OCI-M2 (cell line): ENCODE measurements around the gene NUP93.
"Not testable (repeated sequence)": the region's sequence is repeated elsewhere in the genome, so short reads cannot be mapped to it uniquely, and the experiment has no call there.

ENCODE experiments used
- DNase-seq: peaks from one replicate; lab custom pipeline; 2025; ENCODE audit not compliant: unreplicated experiment; lab: John Stamatoyannopoulos, UW

The NUP93 gene

DNA sequence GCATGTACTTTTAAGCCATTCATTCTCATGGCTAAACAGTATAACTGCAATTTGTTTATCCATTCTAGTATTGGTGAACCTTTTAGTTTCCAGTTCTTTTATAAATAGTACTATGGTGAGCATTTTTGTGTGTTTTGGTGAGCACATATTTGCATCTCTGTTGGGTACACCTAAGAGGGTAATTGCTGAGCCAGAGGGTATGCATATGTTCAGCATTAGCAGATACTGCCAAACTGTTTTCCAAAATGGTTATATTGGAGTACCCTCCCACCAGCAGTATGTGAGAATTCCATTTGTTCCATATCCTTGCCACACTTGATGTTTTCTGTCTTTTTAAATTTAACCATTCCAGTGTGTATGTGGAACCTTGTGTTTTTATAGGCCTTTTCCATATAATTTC is 81.0 kb downstream of the NUP93 start:
- no peak for DNase-seq

DNA sequence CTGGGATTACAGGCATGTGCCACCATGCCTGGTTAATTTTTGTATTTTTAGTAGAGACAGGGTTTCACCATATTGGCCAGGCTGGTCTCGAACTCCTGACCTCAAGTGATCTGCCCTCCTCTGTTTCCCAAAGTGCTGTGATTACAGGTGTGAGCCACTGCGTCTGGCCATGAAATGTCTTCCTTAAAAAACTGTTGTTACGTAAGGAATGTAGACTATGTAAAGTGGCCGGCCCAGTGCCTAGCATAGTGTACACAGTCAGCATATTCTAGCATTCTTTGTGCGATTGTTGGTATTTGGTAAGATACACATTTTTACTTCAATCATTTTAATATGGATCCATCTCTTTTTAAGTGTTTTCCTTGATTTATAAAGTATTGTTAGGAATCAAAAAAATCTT is 81.7 kb downstream of the NUP93 start:
- DNase-seq: not testable (repeated sequence)

DNA sequence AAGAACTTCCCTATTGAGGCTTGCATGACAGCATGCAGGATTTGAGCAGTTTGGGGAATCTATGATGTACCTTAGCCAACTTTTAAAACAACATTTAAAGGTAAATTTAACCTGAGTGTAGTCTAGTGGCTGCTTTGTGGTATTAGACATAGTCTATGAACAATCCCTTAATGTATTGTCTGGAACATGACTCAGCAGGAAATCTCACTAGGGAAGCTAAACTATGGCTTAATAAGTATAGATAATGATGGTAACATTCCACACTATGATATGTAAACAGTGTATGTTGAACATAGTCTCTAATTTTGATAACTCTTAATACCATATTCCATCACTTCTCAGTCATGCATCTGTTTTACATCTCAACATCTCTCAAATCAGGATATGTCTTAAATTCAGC is 83.0 kb downstream of the NUP93 start:
- no peak for DNase-seq

DNA sequence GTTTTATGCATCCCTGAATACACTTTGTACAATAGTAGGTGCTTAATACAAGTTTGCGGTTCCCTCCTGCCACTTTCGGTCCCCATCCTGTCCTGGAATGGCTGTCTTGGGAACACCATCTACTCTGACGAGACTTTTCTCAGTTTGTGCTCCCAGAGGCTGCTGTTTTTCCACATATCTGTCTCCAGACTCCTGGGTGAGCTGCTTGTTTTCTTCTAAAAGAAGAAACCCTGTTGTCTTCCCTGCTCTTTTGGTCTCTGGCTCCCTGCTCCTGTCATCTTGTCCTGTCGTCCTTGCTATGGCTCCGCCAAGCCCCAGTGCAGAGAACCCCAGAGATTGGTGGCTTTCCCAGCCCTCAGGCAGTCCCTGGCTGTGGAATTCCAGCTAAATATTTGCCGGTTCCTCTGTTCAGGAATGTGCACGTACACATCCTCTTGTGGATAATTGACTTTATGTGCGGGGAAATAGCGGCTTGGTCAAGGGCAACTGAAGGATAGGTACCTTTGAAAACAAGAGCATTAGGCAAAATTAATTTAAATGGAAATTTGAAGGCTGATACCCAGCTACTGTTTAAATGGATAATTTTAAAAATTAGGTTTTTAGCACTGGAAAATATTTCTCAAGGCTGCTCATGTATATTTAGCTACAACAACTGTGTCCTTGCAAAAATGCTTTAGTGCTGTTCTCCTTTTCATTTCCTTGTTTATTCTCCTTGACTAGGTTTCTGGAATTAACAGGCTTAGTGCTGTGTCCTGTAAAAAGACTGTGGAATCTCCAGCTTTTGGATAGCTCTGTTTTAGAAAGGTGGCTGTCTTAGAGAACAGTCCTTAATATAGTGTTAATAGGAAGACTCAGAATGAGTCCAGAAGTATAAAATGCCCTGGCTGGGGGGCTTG is 84.9 kb downstream of the NUP93 start:
- no peak for DNase-seq

DNA sequence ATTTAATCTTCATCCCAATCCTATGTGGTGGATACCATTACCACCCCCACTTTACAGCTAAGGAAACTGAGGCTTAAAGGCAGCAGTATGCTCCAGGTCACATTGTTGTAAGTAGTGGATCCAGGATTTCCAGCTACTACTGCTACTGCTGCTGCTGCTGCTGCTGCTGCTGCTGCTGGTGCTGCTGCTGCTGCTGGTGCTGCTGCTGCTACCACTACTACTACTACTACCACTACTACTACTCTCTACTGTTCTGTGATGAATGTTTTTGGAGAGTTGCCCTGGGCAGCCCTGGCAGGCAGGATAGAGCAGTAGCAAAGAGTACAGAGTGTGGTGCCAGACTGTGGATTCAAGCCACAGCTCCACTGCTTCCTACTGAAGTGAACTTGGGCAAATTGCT is 85.8 kb downstream of the NUP93 start:
- no peak for DNase-seq

DNA sequence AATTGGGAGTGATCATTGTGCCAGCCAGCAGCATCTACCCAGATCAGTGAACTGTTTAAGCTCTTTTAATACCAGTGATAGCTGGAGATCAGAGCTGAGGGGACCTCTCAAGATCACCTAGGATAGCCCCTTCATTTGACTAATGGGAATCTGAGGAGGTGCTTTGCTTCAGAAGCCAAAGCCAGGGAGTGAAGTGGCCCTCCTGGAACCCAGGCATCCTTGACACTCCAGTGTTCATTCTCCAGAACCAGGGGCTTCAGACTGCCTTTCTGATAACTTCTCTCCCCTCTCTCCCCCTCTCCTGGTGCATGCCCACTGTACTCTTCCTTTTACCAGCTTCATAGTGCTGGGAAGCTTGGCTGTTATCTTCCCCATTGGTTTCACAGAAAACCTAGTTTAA is 87.1 kb downstream of the NUP93 start:
- no peak for DNase-seq

DNA sequence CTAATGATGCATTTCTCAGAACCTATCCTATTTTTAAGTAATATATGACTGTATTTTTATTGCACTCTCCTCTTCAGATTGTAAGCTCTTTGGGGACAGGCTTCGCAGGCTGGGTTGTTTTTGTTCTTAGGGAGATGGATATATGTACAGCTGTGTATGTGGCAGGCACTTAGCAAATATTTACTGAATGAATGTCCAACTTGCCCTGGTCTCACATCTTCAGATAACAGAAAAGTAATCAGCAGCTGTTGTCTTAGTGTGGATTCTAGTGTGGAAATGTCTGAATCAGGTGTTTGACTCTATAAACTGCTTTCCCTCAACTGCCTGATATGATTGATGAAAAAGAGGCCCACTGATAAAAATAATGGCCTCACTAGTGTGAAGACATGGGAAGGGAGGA is 88.0 kb downstream of the NUP93 start:
- no peak for DNase-seq

DNA sequence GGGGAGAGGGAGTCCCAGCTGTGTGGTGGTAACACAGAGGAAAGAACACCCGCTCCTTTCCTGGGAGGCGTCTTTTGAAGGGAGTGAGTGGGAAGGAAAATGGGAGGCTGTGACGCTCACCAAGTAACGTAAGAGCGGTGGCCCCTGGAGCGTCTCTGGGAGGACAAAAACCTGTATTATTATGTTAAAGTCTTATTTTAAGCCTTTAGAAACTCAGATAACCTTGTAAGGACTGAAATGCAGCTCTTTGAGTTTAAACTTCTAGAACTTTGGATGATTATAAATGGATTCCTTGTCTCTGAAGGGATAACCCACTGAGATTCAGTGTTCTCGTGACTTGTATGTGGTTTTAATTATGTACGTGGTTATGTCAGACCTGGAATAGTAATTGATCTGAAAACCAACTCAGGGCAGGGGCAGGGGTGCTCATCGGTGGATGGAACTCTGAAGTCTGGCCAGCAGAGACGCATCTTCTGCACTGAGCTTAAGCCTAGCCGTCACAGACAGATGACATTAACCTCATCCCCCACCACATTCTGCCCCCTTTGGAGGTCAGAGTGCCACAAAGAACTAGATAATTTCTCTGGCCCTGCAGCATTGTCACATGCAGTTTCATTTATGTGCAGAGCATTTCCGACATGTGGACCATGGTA is 93.3 kb downstream of the NUP93 start:
- DNase-seq: no peak

DNA sequence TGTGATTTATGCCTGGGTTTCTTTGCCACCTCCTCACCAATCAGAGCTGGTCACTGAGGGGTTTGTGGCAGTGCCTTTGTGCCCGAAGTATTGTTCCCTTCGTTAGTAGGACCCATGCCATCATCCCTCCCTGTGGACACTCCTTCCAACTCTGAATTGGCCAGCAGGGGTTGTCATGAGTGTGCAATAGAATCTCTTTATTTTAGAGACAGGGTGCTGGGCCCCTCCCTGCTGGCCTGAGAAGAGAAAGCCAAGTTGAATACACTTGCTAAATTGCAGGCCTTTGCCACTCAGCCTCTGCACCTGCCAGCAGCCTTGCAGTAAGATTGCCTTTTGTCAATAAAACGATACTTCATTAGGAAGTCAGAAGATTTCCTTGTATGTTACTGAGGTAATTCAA is 94.4 kb downstream of the NUP93 start:
- no peak for DNase-seq

DNA sequence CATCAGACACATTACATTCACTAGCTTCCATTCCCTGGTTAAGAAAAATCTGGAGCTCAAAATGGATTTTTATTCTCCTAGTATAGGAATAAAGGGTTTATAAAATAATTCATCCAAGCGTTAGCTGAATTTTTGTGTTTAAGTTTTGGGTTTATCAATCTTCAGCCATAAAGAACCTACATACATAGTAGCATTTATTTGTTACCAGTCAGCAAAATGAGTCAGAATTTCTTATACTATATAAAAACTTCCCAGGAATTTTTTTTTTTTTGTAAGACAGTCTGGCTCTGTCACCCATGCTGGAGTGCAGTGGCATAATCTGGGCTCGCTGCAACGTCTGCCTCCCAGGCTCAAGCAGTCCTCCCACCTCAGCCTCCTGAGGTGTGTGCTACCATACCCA is 94.9 kb downstream of the NUP93 start:
- no peak for DNase-seq

DNA sequence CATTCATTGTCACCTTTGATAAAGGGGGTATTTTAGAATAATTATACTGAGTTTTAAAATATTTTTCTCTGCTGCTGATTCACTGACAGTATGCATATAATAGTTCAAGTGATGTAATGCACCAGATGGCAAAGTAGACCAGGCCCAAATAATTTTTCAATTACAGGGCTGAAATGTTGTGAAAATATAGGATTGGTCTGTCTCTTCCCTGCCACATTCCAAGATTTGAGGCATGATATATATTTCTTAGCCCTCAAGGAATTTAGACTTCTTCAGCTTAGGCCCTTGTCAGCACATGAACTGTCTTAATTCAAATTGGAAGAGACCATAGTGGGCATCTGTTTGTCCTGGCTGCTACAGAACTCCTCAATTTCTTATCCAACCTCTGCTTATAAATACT is 95.9 kb downstream of the NUP93 start:
- no peak for DNase-seq

DNA sequence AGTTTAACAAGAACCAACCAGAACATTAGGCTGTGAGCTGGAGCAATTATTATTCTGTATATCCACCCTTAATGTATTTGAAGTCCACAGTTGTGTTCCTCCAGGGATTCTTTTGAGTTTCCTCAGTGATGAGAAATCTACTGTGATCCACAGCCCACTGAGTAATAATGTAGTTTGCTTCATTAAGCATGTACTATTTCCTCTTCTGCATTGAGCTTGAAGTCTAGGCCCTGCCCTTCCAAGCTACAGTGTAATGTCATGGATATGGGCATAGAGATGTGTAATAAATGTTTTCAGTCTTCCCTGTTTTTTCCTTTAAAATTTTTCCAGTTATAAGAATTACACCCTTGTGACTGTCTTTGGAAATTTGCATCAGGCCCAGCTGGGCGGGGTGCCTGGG is 98.7 kb downstream of the NUP93 start:
- no peak for DNase-seq

DNA sequence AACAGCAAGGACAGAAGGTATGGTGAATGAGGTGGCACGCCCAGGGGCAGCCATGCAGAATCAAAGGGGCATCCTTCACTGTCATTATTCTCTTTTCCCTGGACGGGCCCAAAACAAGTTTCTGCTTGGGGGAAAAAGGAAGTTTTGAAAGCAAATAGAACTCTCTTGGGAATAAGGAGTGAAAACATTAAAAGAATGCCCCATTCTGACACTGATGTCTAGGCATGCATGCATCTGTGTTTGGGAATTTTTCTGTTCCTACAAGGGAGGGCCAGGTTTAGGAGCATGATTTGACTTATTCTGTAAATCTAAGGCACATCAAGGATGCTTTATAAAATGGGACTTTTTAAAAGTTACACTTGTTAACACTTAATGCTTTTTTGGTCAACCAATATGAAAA is 100.7 kb downstream of the NUP93 start:
- DNase-seq: no peak

DNA sequence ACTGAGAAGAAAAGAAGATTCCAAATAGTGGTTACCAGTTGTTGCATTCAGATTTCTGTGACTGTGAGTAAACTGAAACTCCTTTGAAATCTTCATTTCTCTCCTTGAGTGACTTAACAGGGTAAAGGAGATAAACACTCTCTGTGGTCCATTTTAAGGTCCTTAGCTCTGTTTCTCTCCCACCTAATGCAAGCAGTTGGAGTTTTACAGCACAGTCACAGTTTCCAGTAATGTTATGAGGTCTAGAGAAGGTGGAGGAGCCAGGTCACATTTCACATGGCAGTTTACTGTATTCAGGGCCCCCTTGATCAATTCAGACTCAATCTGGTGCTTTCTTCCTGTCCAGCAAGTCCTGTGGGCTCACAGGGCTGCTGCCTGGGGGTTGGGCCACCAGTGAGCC is 102.8 kb downstream of the NUP93 start:
- DNase-seq: no peak

DNA sequence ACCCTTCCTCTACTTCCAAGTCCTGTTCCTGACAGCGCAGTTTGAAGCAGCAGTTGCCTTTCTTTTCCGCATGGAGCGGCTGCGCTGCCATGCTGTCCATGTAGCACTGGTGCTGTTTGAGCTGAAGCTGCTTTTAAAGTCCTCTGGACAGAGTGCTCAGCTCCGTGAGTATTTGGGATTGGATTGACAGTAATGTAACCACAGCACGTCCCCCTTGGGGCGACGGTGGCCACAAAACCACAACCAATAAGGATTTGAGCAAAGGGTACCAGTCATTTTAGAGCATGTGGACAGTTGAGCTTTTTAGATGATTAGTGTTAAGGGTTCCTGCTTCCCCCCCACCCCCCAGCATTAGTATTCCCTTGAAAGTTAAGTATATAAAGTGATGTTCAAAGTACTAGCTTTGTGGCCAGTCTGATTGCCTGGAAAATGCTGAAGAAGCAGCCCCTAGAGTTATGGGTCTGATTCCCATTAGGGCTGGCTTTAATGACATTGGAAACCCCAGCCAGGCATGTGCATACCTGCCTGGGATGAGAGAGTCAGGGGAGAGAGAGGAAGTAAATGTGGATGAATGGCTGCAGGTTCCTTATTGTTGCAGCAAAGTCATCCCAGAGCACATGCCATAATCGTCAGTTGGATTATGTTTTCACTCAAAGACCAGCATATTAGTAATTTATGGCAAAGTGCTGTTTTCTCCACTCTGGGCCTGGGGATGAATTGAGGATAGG is 103.5 kb downstream of the NUP93 start:
- DNase-seq: no peak

DNA sequence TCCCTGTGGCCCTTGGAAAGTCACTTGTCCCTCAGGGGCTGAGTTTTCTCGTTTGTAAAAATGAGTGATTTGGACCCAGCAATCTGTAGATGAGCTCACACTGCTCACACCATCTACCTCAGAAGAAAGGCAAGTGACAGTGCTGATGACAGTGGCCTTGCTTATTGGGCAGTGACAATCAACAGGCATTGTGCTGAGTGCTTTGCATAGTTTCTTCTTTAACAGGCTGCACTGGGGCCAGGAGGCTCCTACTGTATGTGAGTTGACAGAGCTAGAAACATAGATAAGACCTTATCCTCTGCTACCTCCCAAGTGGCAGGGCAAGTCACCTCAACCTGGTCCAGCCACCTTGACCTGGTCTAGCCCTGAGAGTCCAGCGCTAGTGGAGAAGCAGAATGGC is 105.4 kb downstream of the NUP93 start:
- no peak for DNase-seq

DNA sequence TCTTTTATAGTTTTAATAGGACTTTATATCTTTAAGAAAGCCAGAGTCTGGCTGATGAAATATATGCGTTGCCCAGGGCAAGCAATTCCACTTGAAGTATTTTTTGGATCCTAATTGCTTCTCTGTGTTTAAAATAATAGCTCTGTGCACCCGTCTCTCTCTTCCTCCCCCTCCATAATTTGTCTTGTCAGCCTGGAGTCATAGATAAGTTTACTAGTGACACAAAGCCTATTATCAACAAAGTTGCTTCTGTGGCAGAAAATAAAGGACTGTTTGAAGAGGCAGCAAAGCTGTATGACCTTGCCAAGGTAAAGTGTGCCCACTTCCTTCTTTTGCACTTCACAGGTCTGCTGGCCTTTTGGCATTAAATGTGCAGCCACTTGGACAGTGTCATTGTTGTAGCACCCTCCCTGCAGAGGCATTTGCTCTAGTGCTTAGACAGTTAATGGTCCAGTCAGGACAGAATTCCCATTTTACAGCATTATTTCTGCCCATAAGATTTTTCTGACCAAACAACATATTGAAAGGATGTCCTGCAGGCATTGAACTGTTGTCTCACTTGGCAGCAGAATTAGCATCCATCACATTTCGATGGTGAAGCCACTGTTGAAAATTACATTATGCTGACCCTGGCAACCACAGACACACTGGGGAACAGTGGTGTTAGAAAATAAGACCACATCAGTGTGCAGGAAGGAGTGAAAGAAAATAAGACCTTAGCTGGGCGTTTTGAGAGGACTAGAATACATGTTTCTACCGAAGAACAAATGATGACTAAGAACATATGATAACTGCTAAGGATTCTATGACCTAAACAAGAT is 106.7 kb downstream of the NUP93 start:
- no peak for DNase-seq

DNA sequence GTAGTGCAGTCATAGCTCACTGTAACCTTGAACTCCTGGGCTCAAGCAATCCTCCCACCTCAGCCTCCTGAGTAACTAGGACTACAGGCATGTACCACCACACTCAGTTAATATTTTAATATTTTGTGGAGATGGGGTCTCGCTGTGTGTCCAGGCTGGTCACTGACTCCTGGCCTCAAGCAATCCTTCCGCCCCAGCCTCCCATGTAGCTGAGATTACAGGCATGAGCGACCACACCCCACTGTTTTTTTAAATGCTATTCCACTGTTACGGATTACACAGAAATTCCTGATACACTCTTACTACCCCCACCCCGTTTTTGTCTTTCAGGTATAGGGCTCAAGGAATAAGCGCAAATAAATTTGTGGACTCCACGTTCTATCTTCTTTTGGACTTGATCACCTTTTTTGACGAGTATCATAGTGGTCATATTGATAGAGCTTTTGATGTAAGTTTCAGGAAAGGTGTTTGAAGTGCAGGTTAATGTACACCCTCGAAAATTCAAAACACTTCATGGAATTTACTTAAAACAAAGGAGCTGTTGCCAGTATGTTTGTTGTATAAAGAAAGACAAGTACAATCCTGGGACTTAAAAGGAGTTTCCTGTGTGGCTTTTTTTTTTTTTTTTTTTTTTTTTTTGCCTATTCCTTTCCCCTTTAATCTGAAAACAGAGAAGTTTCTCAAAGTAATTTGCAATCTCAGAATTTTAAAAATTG is 108.9 kb downstream of the NUP93 start:
- no peak for DNase-seq

DNA sequence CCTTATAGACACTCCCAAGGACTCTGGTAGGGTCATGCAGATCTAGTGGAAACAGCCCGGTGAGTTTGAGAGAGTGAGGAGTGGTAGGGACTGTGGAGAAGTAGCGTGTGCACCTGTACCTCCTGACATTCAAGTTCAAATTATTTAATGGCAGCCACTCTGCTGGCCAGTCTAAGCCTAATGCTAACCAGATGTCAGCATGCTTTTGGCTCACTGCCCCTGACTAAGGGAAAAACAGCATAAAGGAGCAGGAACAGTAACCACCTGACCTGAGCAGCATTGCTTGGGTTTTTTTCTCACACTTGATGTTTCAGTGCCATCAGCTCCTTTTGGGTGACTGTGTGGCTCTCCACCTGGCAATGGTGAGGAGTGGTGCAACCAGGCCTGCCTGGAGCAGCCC is 111.3 kb downstream of the NUP93 start:
- no peak for DNase-seq

DNA sequence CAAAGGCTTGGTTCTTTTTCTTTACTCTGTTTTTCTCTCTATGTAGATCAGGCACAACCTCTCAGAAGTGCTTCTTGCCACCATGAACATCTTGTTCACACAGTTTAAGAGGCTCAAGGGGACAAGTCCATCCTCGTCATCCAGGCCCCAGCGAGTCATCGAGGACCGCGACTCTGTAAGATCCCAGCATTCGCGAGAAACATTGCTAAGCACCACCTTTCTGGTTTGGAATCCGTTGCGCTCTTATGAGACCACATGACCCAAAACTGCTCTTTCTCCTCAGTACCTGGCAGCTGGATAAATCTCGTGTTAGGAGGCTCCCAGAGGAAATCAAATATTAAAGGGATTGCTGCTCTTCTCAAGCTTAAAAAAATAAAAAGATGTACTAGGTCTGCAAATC is 111.7 kb downstream of the NUP93 start:
- DNase-seq: no peak

DNA sequence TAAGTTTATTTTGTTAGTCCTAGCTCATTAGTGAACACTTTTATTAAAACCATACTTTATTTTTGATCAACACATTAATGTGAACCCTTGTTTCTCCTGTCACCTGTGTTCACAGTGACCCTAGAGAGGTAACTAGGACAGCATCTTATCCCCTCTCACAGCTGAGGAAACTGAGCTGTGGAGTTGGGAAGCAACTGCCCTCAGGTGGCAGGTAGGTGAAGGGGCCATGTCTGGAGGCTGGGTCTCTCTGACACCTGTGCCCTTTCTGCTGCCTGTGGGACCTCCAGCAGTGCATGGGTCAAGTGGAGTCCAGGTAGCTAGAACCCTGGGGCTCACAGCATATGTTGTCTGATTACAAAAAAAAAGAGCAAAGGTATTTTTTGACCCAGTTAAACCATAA is 112.2 kb downstream of the NUP93 start:
- DNase-seq: no peak
